Stimulated activated naive CD8-positive, alpha-beta T cell treated with anti-CD3 and anti-CD28 coated beads, Interleukin-15, Interleukin-2, amounts not matched to agents 100 ng/mL and 50 ng/mL, for 24 hours (primary cell): ENCODE results near the gene PPP1R37.

ENCODE experiments used
- H3K27ac Mint-ChIP-seq: one replicate; pipeline ENCODE4 v1.8.0; 2021; ENCODE audit warnings: mild to moderate bottlenecking, mixed read lengths
- H3K27me3 Mint-ChIP-seq: one replicate; pipeline ENCODE4 v1.8.0; 2021; ENCODE audit warnings: mixed read lengths
- H3K36me3 Mint-ChIP-seq: one replicate; pipeline ENCODE4 v1.8.0; 2021; ENCODE audit warnings: low read depth, mixed read lengths
- H3K4me1 Mint-ChIP-seq: one replicate; pipeline ENCODE4 v1.8.0; 2021; ENCODE audit warnings: low read depth, mixed read lengths
- H3K4me3 Mint-ChIP-seq: one replicate; pipeline ENCODE4 v1.8.0; 2021; ENCODE audit warnings: mild to moderate bottlenecking, mixed read lengths
- H3K9me3 Mint-ChIP-seq: one replicate; pipeline ENCODE4 v1.8.0; 2021; ENCODE audit warnings: mixed read lengths

The PPP1R37 gene

GRCh38 chr19:45063851-45064801 is 28.9 kb upstream of the PPP1R37 start:
- Mint-ChIP-seq H3K36me3 (peaks cover 29% of the 10 kb centered on the region), H3K9me3 (no peaks in the 10 kb centered on the region), H3K27me3 (no peaks in the 10 kb centered on the region), H3K4me3 (no peak overlapping the region), H3K4me1 (no peaks in the 10 kb centered on the region), H3K27ac (no peak overlapping the region)

- no peak overlapping the region for H3K4me3 Mint-ChIP-seq
- H3K9me3 Mint-ChIP-seq: no peaks in the 10 kb centered on the region
- no peaks in the 10 kb centered on the region for H3K4me1 Mint-ChIP-seq
- H3K27me3 Mint-ChIP-seq: no peaks in the 10 kb centered on the region
- H3K27ac Mint-ChIP-seq: no peak overlapping the region
- H3K36me3 Mint-ChIP-seq: peaks cover 19% of the 10 kb centered on the region
Observed at GRCh38 chr19:45066921-45067661, 25.9 kb upstream of the PPP1R37 start.

GRCh38 chr19:45068041-45068440 is 24.9 kb upstream of the PPP1R37 start:
- peaks cover 15% of the 10 kb centered on the region for H3K36me3 Mint-ChIP-seq
- no peaks in the 10 kb centered on the region for H3K9me3 Mint-ChIP-seq

GRCh38 chr19:45069056-45069455 is 23.9 kb upstream of the PPP1R37 start:
- Mint-ChIP-seq H3K27me3 (no peaks in the 10 kb centered on the region), H3K36me3 (peaks cover 15% of the 10 kb centered on the region), H3K4me3 (no peak overlapping the region), H3K27ac (no peak overlapping the region), H3K9me3 (no peaks in the 10 kb centered on the region), H3K4me1 (no peaks in the 10 kb centered on the region)

More at GRCh38 chr19:45068041-45068440, 24.9 kb upstream of the PPP1R37 start:
- Mint-ChIP-seq H3K4me1 (no peaks in the 10 kb centered on the region), H3K27ac (no peak overlapping the region), H3K4me3 (no peak overlapping the region), H3K27me3 (no peaks in the 10 kb centered on the region)

GRCh38 chr19:45070214-45070613 is 22.8 kb upstream of the PPP1R37 start:
- H3K27me3 Mint-ChIP-seq: no peaks in the 10 kb centered on the region
- no peaks in the 10 kb centered on the region for H3K9me3 Mint-ChIP-seq
- H3K4me3 Mint-ChIP-seq: no peak overlapping the region
- H3K27ac Mint-ChIP-seq: no peak overlapping the region
- H3K36me3 Mint-ChIP-seq: peaks cover 15% of the 10 kb centered on the region
- H3K4me1 Mint-ChIP-seq: peaks cover 7% of the 10 kb centered on the region

- no peak overlapping the region for H3K4me3 Mint-ChIP-seq
- H3K4me1 Mint-ChIP-seq: peaks cover 7% of the 10 kb centered on the region
- no peaks in the 10 kb centered on the region for H3K27me3 Mint-ChIP-seq
- H3K27ac Mint-ChIP-seq: no peak overlapping the region
- peaks cover 11% of the 10 kb centered on the region for H3K36me3 Mint-ChIP-seq
- no peaks in the 10 kb centered on the region for H3K9me3 Mint-ChIP-seq
Observed at GRCh38 chr19:45070861-45071544, 22.0 kb upstream of the PPP1R37 start.

- Mint-ChIP-seq H3K27me3 (no peaks in the 10 kb centered on the region), H3K4me1 (peaks cover 9% of the 10 kb centered on the region), H3K27ac (no peak overlapping the region), H3K4me3 (no peak overlapping the region), H3K36me3 (peaks cover 11% of the 10 kb centered on the region), H3K9me3 (no peaks in the 10 kb centered on the region)
Observed at GRCh38 chr19:45071545-45071938, 21.4 kb upstream of the PPP1R37 start.

GRCh38 chr19:45071969-45072790 is 20.8 kb upstream of the PPP1R37 start:
- Mint-ChIP-seq H3K4me3 (no peak overlapping the region), H3K36me3 (peaks cover 11% of the 10 kb centered on the region), H3K9me3 (no peaks in the 10 kb centered on the region), H3K27ac (no peak overlapping the region), H3K27me3 (no peaks in the 10 kb centered on the region), H3K4me1 (peaks cover 15% of the 10 kb centered on the region)

- Mint-ChIP-seq H3K4me3 (peak overlapping the region; percentile 85), H3K4me1 (peaks cover 30% of the 10 kb centered on the region), H3K36me3 (peaks cover 6% of the 10 kb centered on the region), H3K27me3 (no peaks in the 10 kb centered on the region), H3K27ac (peak overlapping the region; percentile 36), H3K9me3 (no peaks in the 10 kb centered on the region)
Observed at GRCh38 chr19:45074744-45075300, 18.2 kb upstream of the PPP1R37 start.

- H3K4me1 Mint-ChIP-seq: peaks cover 35% of the 10 kb centered on the region
- H3K27me3 Mint-ChIP-seq: no peaks in the 10 kb centered on the region
- peak overlapping the region; percentile 67 for H3K27ac Mint-ChIP-seq
- peaks cover 2% of the 10 kb centered on the region for H3K36me3 Mint-ChIP-seq
- H3K4me3 Mint-ChIP-seq: peak overlapping the region; percentile 85
- H3K9me3 Mint-ChIP-seq: no peaks in the 10 kb centered on the region
Observed at GRCh38 chr19:45075301-45076028, 17.5 kb upstream of the PPP1R37 start.

GRCh38 chr19:45076029-45076850 is 16.7 kb upstream of the PPP1R37 start, which contains the start of gene ZNF296:
ZNF296 (minus strand) TSS chr19:45076478; CDS start chr19:45076373, 105 bp downstream.
- Mint-ChIP-seq H3K36me3 (peaks cover under 1% of the 10 kb centered on the region), H3K27me3 (no peaks in the 10 kb centered on the region), H3K4me1 (peaks cover 42% of the 10 kb centered on the region), H3K4me3 (peak within 1 kb of the TSS; percentile 85), H3K27ac (peak within 1 kb of the TSS; percentile 82), H3K9me3 (no peaks in the 10 kb centered on the region)

GRCh38 chr19:45076851-45077730 is 15.9 kb upstream of the PPP1R37 start:
- Mint-ChIP-seq H3K4me3 (peak overlapping the region; percentile 85), H3K27ac (peak overlapping the region; percentile 82), H3K36me3 (peaks cover 9% of the 10 kb centered on the region), H3K4me1 (peaks cover 50% of the 10 kb centered on the region), H3K27me3 (no peaks in the 10 kb centered on the region), H3K9me3 (no peaks in the 10 kb centered on the region)
